Mammary epithelial cell (primary cell): ENCODE results near the gene HOXC6.

ENCODE experiments used
- EZH2 ChIP-seq: IDR thresholded peaks from 2 replicates; pipeline ENCODE4 v1.6.1; 2012; ENCODE audit warnings: low read length, inconsistent platforms, borderline replicate concordance
- TF ChIP-seq, protein P1 (sequence below), 2 donors: IDR thresholded peaks in 1 of 2; conservative IDR thresholded peaks in 1 of 2; 2 replicates each; pipeline ENCODE4 v1.5.1; 2011 to 2012; ENCODE audit warnings: inconsistent platforms in 2 of 2, low read length in 2 of 2, mild to moderate bottlenecking in 2 of 2, control low read depth in 1 of 2, low read depth in 1 of 2; ENCODE audit not compliant: insufficient read depth in 1 of 2; ENCODE audit errors: extremely low read depth in 1 of 2

DNA sequence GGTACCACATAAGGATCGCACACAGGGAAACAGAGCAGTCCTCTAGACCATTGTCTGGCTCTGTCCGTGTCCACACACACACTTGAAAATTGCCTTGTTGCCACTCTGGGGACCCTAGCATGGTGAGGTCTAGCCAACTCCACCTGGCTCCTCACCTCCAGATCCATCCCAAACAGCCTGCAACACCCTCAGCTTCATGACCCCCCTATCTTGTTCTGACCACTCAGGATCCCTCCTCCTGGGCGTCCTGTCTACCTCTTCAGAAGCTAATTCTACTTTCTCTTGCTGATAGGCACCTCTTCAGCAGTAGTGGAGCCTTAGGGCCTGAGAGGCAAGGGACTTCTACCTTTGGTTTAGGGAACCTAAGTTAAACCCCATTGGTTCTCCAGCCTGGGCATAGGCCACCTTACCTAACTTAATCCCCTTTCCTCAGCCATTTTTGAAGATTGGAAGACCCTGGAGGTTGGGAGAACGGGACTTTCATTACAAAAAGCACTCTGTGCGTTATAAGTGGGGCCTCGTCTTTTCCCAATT is 3.9 kb downstream of the HOXC6 start:
- TF ChIP-seq, protein P1, sequence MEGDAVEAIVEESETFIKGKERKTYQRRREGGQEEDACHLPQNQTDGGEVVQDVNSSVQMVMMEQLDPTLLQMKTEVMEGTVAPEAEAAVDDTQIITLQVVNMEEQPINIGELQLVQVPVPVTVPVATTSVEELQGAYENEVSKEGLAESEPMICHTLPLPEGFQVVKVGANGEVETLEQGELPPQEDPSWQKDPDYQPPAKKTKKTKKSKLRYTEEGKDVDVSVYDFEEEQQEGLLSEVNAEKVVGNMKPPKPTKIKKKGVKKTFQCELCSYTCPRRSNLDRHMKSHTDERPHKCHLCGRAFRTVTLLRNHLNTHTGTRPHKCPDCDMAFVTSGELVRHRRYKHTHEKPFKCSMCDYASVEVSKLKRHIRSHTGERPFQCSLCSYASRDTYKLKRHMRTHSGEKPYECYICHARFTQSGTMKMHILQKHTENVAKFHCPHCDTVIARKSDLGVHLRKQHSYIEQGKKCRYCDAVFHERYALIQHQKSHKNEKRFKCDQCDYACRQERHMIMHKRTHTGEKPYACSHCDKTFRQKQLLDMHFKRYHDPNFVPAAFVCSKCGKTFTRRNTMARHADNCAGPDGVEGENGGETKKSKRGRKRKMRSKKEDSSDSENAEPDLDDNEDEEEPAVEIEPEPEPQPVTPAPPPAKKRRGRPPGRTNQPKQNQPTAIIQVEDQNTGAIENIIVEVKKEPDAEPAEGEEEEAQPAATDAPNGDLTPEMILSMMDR (conservative IDR thresholded peaks at IDR 0.05 in 1 of 2, IDR thresholded peaks at IDR 0.05 in 1 of 2; ENCODE audit: extremely low read depth in 1 of 2, insufficient read depth in 1 of 2, low read depth in 1 of 2, low read length in 2 of 2) = no peak
- no peak for TF ChIP-seq EZH2
